GM12878 (cell line): ENCODE data around the gene TEX2.
"Not testable (repeated sequence)": the region's sequence is repeated elsewhere in the genome, so short reads cannot be mapped to it uniquely, and the experiment has no call there.

ENCODE experiments used
- CEBPB ChIP-seq, 2 experiments: fragments of 150-350 bp in 1 of 2; IDR thresholded peaks; 2 replicates each; pipeline ENCODE4 v1.6.1; 2012 to 2014; ENCODE audit warnings: low read depth in 2 of 2, low read length in 2 of 2, borderline replicate concordance in 1 of 2, inconsistent platforms in 1 of 2
- CTCF ChIP-seq, 3 experiments: IDR thresholded peaks in 2 of 3; conservative IDR thresholded peaks in 1 of 3; 2 replicates each; pipeline ENCODE4 v1.5.1; 2011; ENCODE audit warnings: low read depth in 3 of 3, low read length in 3 of 3, mild to moderate bottlenecking in 3 of 3, control low read depth in 2 of 3, moderate library complexity in 2 of 3, inconsistent platforms in 1 of 3, mixed read lengths in 1 of 3; ENCODE audit not compliant: control insufficient read depth in 2 of 3, insufficient read depth in 1 of 3; ENCODE audit errors: extremely low read depth in 1 of 3

DNA sequence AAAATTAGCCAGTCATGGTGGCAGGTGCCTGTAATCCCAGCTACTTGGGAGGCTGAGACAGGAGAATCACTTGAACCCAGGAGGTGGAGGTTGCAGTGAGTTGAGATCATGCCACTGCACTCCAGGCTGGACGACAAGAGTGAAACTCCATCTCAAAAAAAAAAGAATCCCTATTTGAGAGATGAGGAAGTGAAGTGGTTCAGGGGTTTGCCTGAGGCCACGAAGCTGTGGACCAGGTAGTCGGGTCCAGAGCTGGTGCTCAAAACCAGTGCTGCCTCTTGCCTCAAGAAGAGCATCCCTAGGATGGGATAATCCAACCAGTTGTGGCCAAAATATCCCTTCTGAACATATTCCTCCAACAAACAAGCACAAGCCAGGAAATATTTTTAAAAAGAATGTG is 95.4 kb downstream of the TEX2 start:
- not testable (repeated sequence) for TF ChIP-seq CTCF (IDR thresholded peaks at IDR 0.05 in 2 of 3, conservative IDR thresholded peaks at IDR 0.05 in 1 of 3; ENCODE audit: control insufficient read depth in 2 of 3, extremely low read depth in 1 of 3, insufficient read depth in 1 of 3, low read depth in 3 of 3, low read length in 3 of 3); CEBPB (IDR thresholded peaks at IDR 0.05; ENCODE audit: borderline replicate concordance in 1 of 2, low read depth in 2 of 2, low read length in 2 of 2)
